GM23338 (cell line): ENCODE data around the gene ZBTB42. TPM values are rescaled to one million over a fixed set of nuclear protein-coding genes. Genes with fewer than 3 reads are reported as not detected.

ENCODE experiments used
- ATAC-seq: fragments of 200-7000 bp; cut with Tn5 transposase; 3 replicates; pipeline ENCODE4 v1.9.1; 2020
- DNase-seq: peaks from one replicate; pipeline ENCODE4 v3.0.0-alpha.2; 2015; ENCODE audit warnings: low spot score
- H2AFZ ChIP-seq: fragments of 200-600 bp; sonication (generic); 2 replicates; pipeline ENCODE4 v1.8.0; 2016; ENCODE audit warnings: antibody characterized with exemption, mild to moderate bottlenecking, moderate library complexity
- H3F3A ChIP-seq: fragments of 200-600 bp; sonication (generic); replicated peaks from 2 replicates; pipeline ENCODE4 v1.8.0; 2017; ENCODE audit warnings: antibody characterized with exemption, mixed run types, low read depth
- H3K27ac ChIP-seq: fragments of 200-600 bp; sonication (generic); 2 replicates; pipeline ENCODE4 v1.6.1; 2016; ENCODE audit warnings: low read depth
- H3K27me3 ChIP-seq: fragments of 200-600 bp; sonication (generic); 2 replicates; pipeline ENCODE4 v1.8.0; 2016; ENCODE audit warnings: mild to moderate bottlenecking, mixed run types, moderate library complexity; ENCODE audit not compliant: insufficient read depth
- H3K36me3 ChIP-seq: fragments of 200-600 bp; sonication (generic); 2 replicates; pipeline ENCODE4 v1.8.0; 2016; ENCODE audit warnings: mild to moderate bottlenecking; ENCODE audit not compliant: insufficient read depth
- H3K4me1 ChIP-seq: fragments of 200-600 bp; sonication (generic); 2 replicates; pipeline ENCODE4 v1.8.0; 2016; ENCODE audit warnings: mild to moderate bottlenecking, moderate library complexity; ENCODE audit not compliant: insufficient read depth
- H3K4me2 ChIP-seq: fragments of 200-600 bp; sonication (generic); 2 replicates; pipeline ENCODE4 v1.7.1; 2017; ENCODE audit warnings: mixed run types
- H3K4me3 ChIP-seq: fragments of 200-600 bp; sonication (generic); 2 replicates; pipeline ENCODE4 v1.6.1; 2016; ENCODE audit warnings: mixed run types
- H3K79me2 ChIP-seq: fragments of 200-600 bp; sonication (generic); replicated peaks from 2 replicates; pipeline ENCODE4 v1.8.0; 2017; ENCODE audit warnings: mild to moderate bottlenecking; ENCODE audit not compliant: insufficient read depth
- H3K9me2 ChIP-seq: fragments of 200-600 bp; sonication (generic); 2 replicates; pipeline ENCODE4 v1.8.0; 2017; ENCODE audit not compliant: insufficient read depth
- H4K20me1 ChIP-seq: fragments of 200-600 bp; sonication (generic); replicated peaks from 2 replicates; pipeline ENCODE4 v1.8.0; 2017; ENCODE audit warnings: mild to moderate bottlenecking; ENCODE audit not compliant: insufficient read depth
- H3K27ac Mint-ChIP-seq: 2 replicates; pipeline ENCODE4 v1.8.0; 2020; ENCODE audit warnings: inconsistent platforms, mild to moderate bottlenecking, moderate library complexity, mixed read lengths
- H3K27me3 Mint-ChIP-seq: 3 replicates; pipeline ENCODE4 v1.8.0; 2022; ENCODE audit warnings: low read depth, mild to moderate bottlenecking, moderate library complexity, mixed read lengths, inconsistent platforms; ENCODE audit not compliant: insufficient read depth, poor library complexity
- H3K36me3 Mint-ChIP-seq: 3 replicates; pipeline ENCODE4 v1.8.0; 2021; ENCODE audit warnings: low read depth, mild to moderate bottlenecking, inconsistent platforms, moderate library complexity, mixed read lengths
- H3K4me1 Mint-ChIP-seq: 3 replicates; pipeline ENCODE4 v1.8.0; 2020; ENCODE audit warnings: mild to moderate bottlenecking, inconsistent platforms, mixed read lengths
- H3K4me3 Mint-ChIP-seq: 3 replicates; pipeline ENCODE4 v1.8.0; 2021; ENCODE audit warnings: moderate library complexity, mild to moderate bottlenecking, inconsistent platforms, mixed read lengths
- H3K9me3 Mint-ChIP-seq: 3 replicates; pipeline ENCODE4 v1.8.0; 2020; ENCODE audit warnings: moderate library complexity, mild to moderate bottlenecking, inconsistent platforms, mixed read lengths
- CREB1 ChIP-seq: fragments of 250-450 bp; sonication (Bioruptor Pico); IDR thresholded peaks from 2 replicates; pipeline ENCODE4 v1.5.0; 2020; ENCODE audit warnings: low read depth, mild to moderate bottlenecking, moderate library complexity
- EZH2 ChIP-seq: fragments of 200-600 bp; sonication (generic); IDR thresholded peaks from one replicate; pipeline ENCODE4 v1.8.0; 2017; ENCODE audit warnings: antibody characterized with exemption, mild to moderate bottlenecking, low read depth; ENCODE audit not compliant: unreplicated experiment
- EZH2phosphoT487 ChIP-seq: fragments of 200-600 bp; sonication (generic); IDR thresholded peaks from one replicate; pipeline ENCODE4 v1.8.1; 2018; ENCODE audit warnings: antibody characterized with exemption; ENCODE audit not compliant: unreplicated experiment
- JUNB ChIP-seq: IDR thresholded peaks from one replicate; pipeline ENCODE4 v1.6.1; 2016; ENCODE audit warnings: antibody characterized with exemption; ENCODE audit not compliant: unreplicated experiment
- POLR2AphosphoS5 ChIP-seq: IDR thresholded peaks from 2 replicates; pipeline ENCODE4 v1.6.1; 2016; ENCODE audit warnings: antibody characterized with exemption, low read depth
- REST ChIP-seq: IDR thresholded peaks from one replicate; pipeline ENCODE4 v1.6.1; 2018; ENCODE audit warnings: antibody characterized with exemption; ENCODE audit not compliant: unreplicated experiment
- STAT1 ChIP-seq: IDR thresholded peaks from one replicate; pipeline ENCODE4 v1.6.1; 2016; ENCODE audit warnings: antibody characterized with exemption; ENCODE audit not compliant: unreplicated experiment
- ZNF114 ChIP-seq: fragments of 250-450 bp; sonication (Bioruptor Pico); IDR thresholded peaks from 2 replicates; pipeline ENCODE4 v1.5.0; 2020; ENCODE audit warnings: mild to moderate bottlenecking, moderate library complexity
- polyA plus RNA-seq: library from polyadenylated mRNA; unstranded; fragments of >200 nt; fragmentation: Nextera tagmentation; extraction: Ambion mirVana; gene quantifications from 2 replicates; pipeline ENCODE4 v1.2.1, GENCODE V29; 2016
- total RNA-seq: library from RNA; depleted of rRNA; stranded (reverse); fragments of >200 nt; shearing (Covaris generic); gene quantifications from 2 replicates; pipeline ENCODE4 v1.2.3, GENCODE V29; 2014
- TF ChIP-seq, protein P1 (sequence below): fragments of 250-450 bp; sonication (Bioruptor Pico); IDR thresholded peaks from 2 replicates; pipeline ENCODE4 v1.5.0; 2020; ENCODE audit warnings: mild to moderate bottlenecking, moderate library complexity

The ZBTB42 gene
- total and polyA plus RNA-seq, 2 experiments from 2014 or later = 0.70 to 4.4 TPM

- H3K27me3 Mint-ChIP-seq = peaks cover 35% of the 10 kb centered on the region
- no peaks in the 10 kb centered on the region for H3K36me3 Mint-ChIP-seq
- no peak overlapping the region for H3K27ac Mint-ChIP-seq
- no peak overlapping the region for H2AFZ ChIP-seq
- no peak overlapping the region for H3K27ac ChIP-seq
- H3K4me3 Mint-ChIP-seq = no peak overlapping the region
- DNase-seq (no peak), ATAC-seq (no peak)
- H3K36me3 ChIP-seq = no peaks in the 10 kb centered on the region
- no peak overlapping the region for H3K4me3 ChIP-seq
- H3K9me3 Mint-ChIP-seq = no peaks in the 10 kb centered on the region; the same call in 2 of the 3 replicates
- no peaks in the 10 kb centered on the region for H4K20me1 ChIP-seq
- H3K4me2 ChIP-seq = no peak overlapping the region
- TF ChIP-seq CREB1 (CRISPR knock-in tag) = no peak
- no peak for TF ChIP-seq EZH2phosphoT487
- TF ChIP-seq, protein P1, sequence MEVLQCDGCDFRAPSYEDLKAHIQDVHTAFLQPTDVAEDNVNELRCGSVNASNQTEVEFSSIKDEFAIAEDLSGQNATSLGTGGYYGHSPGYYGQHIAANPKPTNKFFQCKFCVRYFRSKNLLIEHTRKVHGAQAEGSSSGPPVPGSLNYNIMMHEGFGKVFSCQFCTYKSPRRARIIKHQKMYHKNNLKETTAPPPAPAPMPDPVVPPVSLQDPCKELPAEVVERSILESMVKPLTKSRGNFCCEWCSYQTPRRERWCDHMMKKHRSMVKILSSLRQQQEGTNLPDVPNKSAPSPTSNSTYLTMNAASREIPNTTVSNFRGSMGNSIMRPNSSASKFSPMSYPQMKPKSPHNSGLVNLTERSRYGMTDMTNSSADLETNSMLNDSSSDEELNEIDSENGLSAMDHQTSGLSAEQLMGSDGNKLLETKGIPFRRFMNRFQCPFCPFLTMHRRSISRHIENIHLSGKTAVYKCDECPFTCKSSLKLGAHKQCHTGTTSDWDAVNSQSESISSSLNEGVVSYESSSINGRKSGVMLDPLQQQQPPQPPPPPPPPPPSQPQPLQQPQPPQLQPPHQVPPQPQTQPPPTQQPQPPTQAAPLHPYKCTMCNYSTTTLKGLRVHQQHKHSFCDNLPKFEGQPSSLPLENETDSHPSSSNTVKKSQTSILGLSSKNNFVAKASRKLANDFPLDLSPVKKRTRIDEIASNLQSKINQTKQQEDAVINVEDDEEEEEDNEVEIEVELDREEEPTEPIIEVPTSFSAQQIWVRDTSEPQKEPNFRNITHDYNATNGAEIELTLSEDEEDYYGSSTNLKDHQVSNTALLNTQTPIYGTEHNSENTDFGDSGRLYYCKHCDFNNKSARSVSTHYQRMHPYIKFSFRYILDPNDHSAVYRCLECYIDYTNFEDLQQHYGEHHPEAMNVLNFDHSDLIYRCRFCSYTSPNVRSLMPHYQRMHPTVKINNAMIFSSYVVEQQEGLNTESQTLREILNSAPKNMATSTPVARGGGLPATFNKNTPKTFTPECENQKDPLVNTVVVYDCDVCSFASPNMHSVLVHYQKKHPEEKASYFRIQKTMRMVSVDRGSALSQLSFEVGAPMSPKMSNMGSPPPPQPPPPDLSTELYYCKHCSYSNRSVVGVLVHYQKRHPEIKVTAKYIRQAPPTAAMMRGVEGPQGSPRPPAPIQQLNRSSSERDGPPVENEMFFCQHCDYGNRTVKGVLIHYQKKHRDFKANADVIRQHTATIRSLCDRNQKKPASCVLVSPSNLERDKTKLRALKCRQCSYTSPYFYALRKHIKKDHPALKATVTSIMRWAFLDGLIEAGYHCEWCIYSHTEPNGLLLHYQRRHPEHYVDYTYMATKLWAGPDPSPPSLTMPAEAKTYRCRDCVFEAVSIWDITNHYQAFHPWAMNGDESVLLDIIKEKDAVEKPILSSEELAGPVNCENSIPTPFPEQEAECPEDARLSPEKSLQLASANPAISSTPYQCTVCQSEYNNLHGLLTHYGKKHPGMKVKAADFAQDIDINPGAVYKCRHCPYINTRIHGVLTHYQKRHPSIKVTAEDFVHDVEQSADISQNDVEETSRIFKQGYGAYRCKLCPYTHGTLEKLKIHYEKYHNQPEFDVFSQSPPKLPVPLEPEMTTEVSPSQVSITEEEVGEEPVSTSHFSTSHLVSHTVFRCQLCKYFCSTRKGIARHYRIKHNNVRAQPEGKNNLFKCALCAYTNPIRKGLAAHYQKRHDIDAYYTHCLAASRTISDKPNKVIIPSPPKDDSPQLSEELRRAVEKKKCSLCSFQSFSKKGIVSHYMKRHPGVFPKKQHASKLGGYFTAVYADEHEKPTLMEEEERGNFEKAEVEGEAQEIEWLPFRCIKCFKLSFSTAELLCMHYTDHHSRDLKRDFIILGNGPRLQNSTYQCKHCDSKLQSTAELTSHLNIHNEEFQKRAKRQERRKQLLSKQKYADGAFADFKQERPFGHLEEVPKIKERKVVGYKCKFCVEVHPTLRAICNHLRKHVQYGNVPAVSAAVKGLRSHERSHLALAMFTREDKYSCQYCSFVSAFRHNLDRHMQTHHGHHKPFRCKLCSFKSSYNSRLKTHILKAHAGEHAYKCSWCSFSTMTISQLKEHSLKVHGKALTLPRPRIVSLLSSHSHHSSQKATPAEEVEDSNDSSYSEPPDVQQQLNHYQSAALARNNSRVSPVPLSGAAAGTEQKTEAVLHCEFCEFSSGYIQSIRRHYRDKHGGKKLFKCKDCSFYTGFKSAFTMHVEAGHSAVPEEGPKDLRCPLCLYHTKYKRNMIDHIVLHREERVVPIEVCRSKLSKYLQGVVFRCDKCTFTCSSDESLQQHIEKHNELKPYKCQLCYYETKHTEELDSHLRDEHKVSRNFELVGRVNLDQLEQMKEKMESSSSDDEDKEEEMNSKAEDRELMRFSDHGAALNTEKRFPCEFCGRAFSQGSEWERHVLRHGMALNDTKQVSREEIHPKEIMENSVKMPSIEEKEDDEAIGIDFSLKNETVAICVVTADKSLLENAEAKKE (CRISPR knock-in tag) = no peak
- TF ChIP-seq POLR2AphosphoS5 = no peak
- no peak for TF ChIP-seq REST
- TF ChIP-seq JUNB = no peak
- no peak for TF ChIP-seq EZH2
- TF ChIP-seq STAT1 = no peak
- no peak for TF ChIP-seq ZNF114 (CRISPR knock-in tag)
- H3K27me3 ChIP-seq = peaks cover 33% of the 10 kb centered on the region
- peaks cover 9% of the 10 kb centered on the region; the same call in 1 of the 2 replicates for H3K4me1 ChIP-seq
- H3K4me1 Mint-ChIP-seq = peaks cover 12% of the 10 kb centered on the region; the same call in 2 of the 3 replicates
- H3F3A ChIP-seq = peaks cover 11% of the 10 kb centered on the region
- H3K79me2 ChIP-seq = no peaks in the 10 kb centered on the region
- no peaks in the 10 kb centered on the region for H3K9me2 ChIP-seq
These were observed 45.0 kb downstream of the ZBTB42 start for GRCh38 chr14:104845834-104846441.
